Kidney capillary endothelial cell (primary cell): ENCODE measurements around the gene C3.
"Not testable (repeated sequence)": the region's sequence is repeated elsewhere in the genome, so short reads cannot be mapped to it uniquely, and the experiment has no call there.

Source experiments
- DNase-seq: peaks from one replicate; pipeline ENCODE4 v3.0.0-alpha.2; 2018; ENCODE audit warnings: low spot score

Gene C3

DNA sequence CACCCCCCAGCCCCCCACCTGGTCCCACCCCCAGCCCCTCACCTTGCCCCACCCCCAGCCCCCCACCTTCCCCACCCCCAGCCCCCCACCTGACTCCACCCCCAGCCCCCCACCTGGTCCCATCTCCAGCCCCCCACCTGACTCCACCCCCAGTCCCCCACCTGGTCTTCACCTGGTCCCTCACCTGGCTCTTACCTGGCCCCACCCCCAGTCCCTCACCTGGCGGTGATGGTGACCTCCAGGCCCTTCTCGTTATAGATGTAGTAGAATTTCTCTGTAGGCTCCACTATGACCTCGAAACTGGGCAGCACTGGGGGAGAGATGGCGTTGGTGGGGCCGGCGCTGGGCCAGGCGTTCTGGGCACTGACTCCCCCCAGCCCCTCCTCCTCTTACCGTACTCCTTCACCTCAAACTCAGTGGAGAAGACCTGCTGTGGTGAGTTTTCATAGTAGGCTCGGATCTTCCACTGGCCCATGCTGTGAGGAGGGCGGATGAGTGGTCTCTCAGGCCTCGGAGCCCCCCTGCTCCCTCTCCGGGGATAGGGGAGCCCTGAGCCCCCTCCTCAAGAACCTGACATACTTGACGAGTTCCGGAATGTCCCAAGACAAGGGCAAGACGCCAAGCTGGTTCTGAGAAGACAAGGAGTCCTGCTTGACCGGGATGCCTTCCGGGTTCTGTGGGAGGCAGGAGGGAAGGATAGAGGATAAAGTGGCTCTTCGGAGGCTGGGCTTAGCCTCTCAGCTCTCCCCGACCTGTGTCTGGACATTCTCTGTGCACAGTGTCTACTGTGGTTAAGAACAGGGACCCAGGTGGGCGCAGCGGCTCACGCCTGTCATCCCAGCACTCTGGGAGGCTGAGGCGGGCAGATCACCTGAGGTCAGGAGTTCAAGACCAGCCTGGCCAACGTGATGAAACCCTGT lies 6.4 kb downstream of the C3 start:
- no peak for DNase-seq

GRCh38 chr19:6712692-6713670 lies 7.5 kb downstream of the C3 start:
- DNase-seq = no peak

- DNase-seq = no peak
Measured at GRCh38 chr19:6712231-6712630, 8.2 kb downstream of the C3 start.

GRCh38 chr19:6711605-6712004 lies 8.8 kb downstream of the C3 start:
- no peak for DNase-seq

DNA sequence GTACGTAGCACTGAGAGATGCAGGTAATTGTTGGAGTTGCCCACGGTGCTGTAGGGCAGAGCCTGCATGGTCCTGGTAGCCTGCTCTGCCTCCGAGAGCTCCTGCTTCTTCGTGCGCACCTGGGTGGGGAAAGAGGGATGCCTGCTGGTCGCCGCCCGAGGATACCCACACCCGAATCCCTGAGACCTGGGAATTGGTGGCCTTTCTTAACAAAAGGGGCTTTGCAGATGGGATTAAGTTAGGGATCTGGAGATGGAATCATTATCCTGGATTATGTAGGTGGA lies 9.4 kb downstream of the C3 start:
- DNase-seq = no peak

DNA sequence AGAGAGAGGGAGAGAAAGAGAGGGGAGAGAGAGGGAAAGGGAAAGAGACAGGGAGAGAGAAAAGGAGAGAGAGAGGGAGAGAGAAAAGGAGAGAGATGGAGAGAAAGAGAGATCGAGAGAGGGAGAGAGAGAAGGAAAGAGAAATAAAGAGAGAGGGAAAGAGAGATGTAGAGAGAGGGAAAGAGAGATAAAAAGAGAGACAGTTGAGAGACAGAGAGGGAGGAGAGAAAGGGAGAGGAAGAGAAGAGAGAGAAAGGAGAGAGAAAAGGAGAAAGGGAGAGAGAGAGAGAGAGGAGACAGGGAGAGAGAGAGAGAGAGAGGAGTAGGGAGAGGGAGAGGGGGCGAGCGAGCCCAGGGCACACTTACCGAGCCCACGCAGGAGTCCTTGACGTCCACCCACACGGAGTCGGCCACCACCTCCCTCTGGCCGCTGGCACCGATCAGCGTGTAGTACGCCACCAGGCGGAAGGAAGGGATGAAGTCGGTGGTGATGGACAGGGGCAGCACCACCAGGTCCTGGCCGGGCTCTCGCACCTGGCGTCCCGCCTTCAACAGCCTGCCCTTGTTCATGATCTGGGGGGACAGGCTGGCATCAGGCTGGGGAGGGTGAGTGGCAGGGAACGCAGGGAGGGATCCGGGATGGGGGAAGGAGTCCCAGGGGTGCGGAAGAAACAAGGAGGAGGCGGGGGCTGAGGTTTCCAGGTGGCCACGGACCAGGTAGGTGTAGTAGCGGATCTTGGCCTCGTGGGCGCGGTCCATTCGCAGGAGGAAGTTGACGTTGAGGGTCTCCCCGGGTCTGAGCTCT lies 10.0 kb downstream of the C3 start:
- DNase-seq = no peak

DNA sequence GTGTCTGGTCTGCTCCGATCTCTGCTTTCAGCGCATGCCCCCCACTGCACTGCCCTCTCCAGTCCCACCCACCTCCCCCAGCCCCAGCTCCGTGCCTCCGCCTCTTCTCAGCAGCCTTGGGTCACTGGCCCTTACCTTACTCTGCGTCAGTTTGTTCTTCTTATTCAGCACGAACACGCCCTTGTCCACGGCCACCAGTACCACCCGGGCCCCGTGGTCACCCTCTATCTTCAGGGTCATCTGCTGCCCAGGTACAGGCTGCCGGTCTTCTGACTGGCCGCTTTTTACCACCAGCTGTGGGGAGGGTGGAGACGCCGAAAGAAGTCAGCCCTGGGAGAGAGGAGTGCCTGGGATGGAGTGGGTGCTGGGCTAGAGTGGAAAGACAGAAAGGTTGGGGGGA lies 10.9 kb downstream of the C3 start:
- no peak for DNase-seq

DNA sequence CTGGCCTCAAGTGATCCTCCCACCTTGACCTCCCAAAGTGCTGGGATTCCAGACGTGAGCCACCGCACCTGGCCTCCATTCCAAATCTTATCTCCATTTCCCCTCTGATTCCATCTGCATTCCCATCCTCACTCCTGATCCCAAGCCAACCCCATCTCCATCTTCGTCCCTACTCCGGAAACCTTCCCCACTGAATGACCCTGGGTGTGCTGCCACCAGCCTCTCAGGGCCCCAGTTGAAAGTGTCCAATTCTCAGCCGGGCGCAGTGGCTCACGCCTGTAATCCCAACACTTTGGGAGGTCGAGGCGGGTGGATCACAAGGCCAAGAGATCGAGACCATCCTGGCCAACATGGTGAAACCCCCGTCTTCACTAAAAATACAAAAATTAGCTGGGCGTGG lies 11.5 kb downstream of the C3 start:
- not testable (repeated sequence) for DNase-seq

GRCh38 chr19:6708346-6708745 lies 12.1 kb downstream of the C3 start:
- DNase-seq = no peak

DNA sequence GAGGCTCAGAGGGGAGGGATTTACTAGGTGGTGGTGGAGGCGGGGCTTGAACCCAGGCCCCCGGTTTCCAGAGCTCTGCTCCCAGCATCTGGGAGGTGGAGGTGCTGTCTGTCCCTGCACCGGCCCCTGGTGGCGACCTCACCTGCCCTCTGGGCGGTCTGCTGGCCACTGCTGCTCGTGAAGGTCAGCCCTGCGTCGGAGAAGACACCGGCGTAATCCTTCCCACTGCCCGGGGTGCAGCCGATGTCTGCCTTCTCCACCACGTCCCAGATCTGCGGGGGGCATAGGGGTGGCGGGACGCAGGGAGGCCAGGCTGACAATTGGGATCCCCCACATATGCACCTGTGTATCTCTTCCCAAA lies 12.8 kb downstream of the C3 start:
- DNase-seq = no peak

DNA sequence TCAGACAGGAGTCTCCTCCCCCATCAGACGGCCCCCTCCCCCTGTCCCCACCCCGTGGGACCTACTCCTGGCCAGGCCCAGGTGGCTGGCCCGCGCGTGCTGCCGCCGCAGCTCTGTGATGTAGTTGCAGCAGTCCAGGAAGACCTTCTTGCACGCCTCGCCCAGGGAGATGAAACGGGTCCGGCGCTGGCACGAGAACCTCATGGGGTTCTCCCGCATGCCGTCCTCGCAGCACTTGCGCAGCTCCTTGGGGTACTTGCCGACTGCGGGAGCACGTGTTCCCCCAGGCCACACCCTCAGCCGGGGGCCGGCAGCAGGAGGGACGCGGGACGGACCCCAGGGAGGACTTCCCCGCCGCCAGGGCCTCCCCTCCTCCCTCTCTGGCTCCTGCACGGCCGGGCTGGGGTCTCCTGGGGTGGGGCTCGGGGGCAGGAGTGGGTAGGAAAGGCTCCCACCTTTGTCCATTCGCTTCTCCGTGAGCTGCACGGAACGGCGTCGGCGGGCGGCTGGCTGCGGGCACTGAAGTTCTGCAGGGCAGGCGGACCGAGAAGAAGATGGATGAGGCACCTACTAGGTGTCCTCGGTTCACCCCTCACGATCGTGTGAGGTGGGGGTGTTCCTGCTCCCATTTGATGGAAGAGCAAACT lies 13.3 kb downstream of the C3 start:
- DNase-seq = no peak

GRCh38 chr19:6706633-6706958 lies 13.9 kb downstream of the C3 start:
- DNase-seq = no peak

DNA sequence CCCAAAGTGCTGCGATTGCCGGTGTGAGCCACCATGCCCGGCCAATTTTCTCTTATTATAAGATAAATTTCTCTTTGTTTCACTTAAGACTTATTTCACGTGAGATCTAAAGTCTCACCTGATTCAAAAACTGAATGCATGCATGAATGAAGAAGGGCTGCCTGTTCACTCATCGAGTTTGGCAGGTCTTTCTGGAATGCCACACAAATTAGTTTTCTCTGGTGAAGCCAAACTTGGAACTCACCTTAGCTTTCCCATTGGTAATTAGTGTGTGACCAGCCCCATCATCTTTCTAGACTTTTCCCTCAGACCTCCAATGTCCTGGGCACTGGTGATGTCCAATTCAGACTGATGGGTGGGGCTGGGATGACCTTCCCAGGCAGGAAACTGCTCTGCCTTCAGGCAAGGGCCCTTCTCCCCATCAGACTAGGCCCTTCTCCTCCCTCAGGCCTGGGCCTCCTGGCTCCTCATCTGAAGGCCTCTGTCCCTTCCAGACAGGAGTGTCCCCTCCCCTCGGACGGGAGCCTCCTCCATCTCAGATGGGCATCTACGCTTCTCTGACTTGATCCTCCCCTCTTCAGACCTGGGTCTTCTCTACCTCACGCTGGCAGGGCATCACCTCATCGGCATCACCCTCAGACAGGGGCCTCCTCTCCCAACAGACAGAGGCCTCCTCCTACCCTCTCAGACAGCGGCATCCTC lies 14.4 kb downstream of the C3 start:
- DNase-seq = no peak

GRCh38 chr19:6700586-6701316 lies 19.7 kb downstream of the C3 start:
- DNase-seq = no peak

- DNase-seq = no peak
Measured at GRCh38 chr19:6699935-6700334, 20.5 kb downstream of the C3 start.

- DNase-seq = no peak
Measured at GRCh38 chr19:6697291-6697690, 23.2 kb downstream of the C3 start.

- no peak for DNase-seq
Measured at GRCh38 chr19:6696239-6696820, 24.1 kb downstream of the C3 start.

DNA sequence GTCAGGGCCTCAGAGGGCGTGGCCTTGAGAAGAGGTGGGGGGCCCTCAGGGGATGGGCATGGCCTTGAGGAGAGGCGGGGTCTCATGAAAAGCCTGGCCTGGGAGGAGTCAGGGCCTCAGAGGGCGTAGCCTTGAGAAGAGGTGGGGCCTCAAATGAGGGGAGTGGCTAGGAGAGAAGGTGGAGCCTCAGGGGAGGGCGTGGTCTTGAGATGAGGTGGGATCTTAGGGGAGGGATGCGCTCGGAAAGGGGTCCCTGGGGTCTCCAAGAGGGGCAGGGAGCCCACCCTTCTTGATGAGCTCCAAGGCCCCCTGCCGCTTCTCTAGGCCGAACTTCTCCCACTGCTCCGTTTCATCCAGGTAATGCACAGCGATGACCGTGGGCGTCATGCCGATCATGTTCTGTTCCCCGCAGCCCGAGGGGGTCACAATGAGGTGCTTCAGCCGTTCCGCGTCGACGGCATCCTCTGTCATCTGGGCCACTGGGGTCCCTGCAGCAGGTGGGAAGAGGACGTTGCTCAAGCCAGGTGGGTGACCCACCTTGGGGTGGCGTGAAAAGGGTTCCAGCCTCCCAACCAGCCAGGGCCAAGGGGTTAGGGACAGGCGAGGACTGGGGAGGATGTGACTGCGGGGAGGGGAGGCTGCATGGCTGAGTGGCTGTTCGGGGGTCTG lies 26.2 kb downstream of the C3 start:
- no peak for DNase-seq

GRCh38 chr19:6693681-6694080 lies 26.8 kb downstream of the C3 start:
- DNase-seq = no peak

- DNase-seq = no peak
Measured at GRCh38 chr19:6693056-6693471, 27.4 kb downstream of the C3 start.
